Type B pancreatic cell (in vitro differentiated cells): ENCODE results near the gene HOXA9. TPM values are rescaled to one million over a fixed set of nuclear protein-coding genes. Genes with fewer than 3 reads are reported as not detected.

Source experiments
- DNase-seq: peaks from one replicate; pipeline ENCODE4 v3.0.0; 2021; ENCODE audit warnings: mixed read lengths; ENCODE audit not compliant: unreplicated experiment; ENCODE audit errors: extremely low spot score
- H3K27ac Mint-ChIP-seq: 2 replicates; pipeline ENCODE4 v1.8.0; 2021; ENCODE audit warnings: mild to moderate bottlenecking, mixed read lengths
- H3K27me3 Mint-ChIP-seq: 2 replicates; pipeline ENCODE4 v1.8.0; 2021; ENCODE audit warnings: mixed read lengths
- H3K36me3 Mint-ChIP-seq: 2 replicates; pipeline ENCODE4 v1.8.0; 2021; ENCODE audit warnings: mixed read lengths
- H3K4me1 Mint-ChIP-seq: one replicate; pipeline ENCODE4 v1.8.0; 2021; ENCODE audit warnings: mixed read lengths; ENCODE audit not compliant: unreplicated experiment
- H3K4me3 Mint-ChIP-seq: 2 replicates; pipeline ENCODE4 v1.8.0; 2021; ENCODE audit warnings: mild to moderate bottlenecking, mixed read lengths
- H3K9me3 Mint-ChIP-seq: 2 replicates; pipeline ENCODE4 v1.8.0; 2021; ENCODE audit warnings: mixed read lengths
- CTCF ChIP-seq: fragments of 200-600 bp; sonication (generic); conservative IDR thresholded peaks from 2 replicates; pipeline ENCODE4 v1.5.0; 2021; ENCODE audit warnings: antibody characterized with exemption, mild to moderate bottlenecking
- total RNA-seq: library from RNA; stranded (reverse); gene quantifications from 2 replicates; pipeline ENCODE4 v1.2.1, GENCODE V29; 2021; ENCODE audit warnings: low replicate concordance

HOXA9 gene
- total RNA-seq, 1 donor from 2014 or later = 4.1 TPM

- Mint-ChIP-seq H3K36me3 (no peaks in the 10 kb centered on the region), H3K4me3 (no peak overlapping the region), H3K9me3 (no peaks in the 10 kb centered on the region), H3K4me1 (peaks cover 12% of the 10 kb centered on the region), H3K27ac (no peak overlapping the region), H3K27me3 (peaks cover 95% of the 10 kb centered on the region)
- TF ChIP-seq CTCF = no peak
- no peak for DNase-seq
Observed at GRCh38 chr7:27202862-27203134, 37.5 kb upstream of the HOXA9 start.

GRCh38 chr7:27202018-27202861 is 36.9 kb upstream of the HOXA9 start:
- peak; percentile 55 for DNase-seq
- Mint-ChIP-seq H3K27ac (no peak overlapping the region), H3K36me3 (no peaks in the 10 kb centered on the region), H3K9me3 (no peaks in the 10 kb centered on the region), H3K4me3 (peak overlapping the region; percentile 86), H3K27me3 (peaks cover 95% of the 10 kb centered on the region), H3K4me1 (peaks cover 12% of the 10 kb centered on the region)
- no peak for TF ChIP-seq CTCF

- H3K4me1 Mint-ChIP-seq = peaks cover 12% of the 10 kb centered on the region
- H3K9me3 Mint-ChIP-seq = no peaks in the 10 kb centered on the region
- TF ChIP-seq CTCF = no peak
- peak overlapping the region; percentile 86 for H3K4me3 Mint-ChIP-seq
- DNase-seq = peak; percentile 65
- peaks cover 95% of the 10 kb centered on the region for H3K27me3 Mint-ChIP-seq
- no peak overlapping the region for H3K27ac Mint-ChIP-seq
- H3K36me3 Mint-ChIP-seq = no peaks in the 10 kb centered on the region
Observed at GRCh38 chr7:27201580-27202017, 36.3 kb upstream of the HOXA9 start.

GRCh38 chr7:27200761-27201579 is 35.6 kb upstream of the HOXA9 start:
- TF ChIP-seq CTCF = no peak
- H3K4me1 Mint-ChIP-seq = peaks cover 11% of the 10 kb centered on the region
- peaks cover 95% of the 10 kb centered on the region for H3K27me3 Mint-ChIP-seq
- peak overlapping the region; percentile 29 for H3K27ac Mint-ChIP-seq
- no peaks in the 10 kb centered on the region for H3K36me3 Mint-ChIP-seq
- H3K4me3 Mint-ChIP-seq = peak overlapping the region; percentile 86
- DNase-seq = peak; percentile 49
- H3K9me3 Mint-ChIP-seq = no peaks in the 10 kb centered on the region

- Mint-ChIP-seq H3K9me3 (no peaks in the 10 kb centered on the region), H3K27me3 (peaks cover 95% of the 10 kb centered on the region), H3K4me3 (peak within 1 kb of the TSS; percentile 89), H3K4me1 (peaks cover 7% of the 10 kb centered on the region), H3K36me3 (no peaks in the 10 kb centered on the region), H3K27ac (peak within 1 kb of the TSS; percentile 29)
- no peak for TF ChIP-seq CTCF
- peak; percentile 69 for DNase-seq
Observed at GRCh38 chr7:27199849-27200760, 34.8 kb upstream of the HOXA9 start, which contains the start of gene HOXA13. HOXA13 (minus strand) TSS chr7:27200091; CDS start chr7:27200077, 14 bp downstream.
